Measurements from ENCODE around the gene XPOT.

The XPOT gene

DNA sequence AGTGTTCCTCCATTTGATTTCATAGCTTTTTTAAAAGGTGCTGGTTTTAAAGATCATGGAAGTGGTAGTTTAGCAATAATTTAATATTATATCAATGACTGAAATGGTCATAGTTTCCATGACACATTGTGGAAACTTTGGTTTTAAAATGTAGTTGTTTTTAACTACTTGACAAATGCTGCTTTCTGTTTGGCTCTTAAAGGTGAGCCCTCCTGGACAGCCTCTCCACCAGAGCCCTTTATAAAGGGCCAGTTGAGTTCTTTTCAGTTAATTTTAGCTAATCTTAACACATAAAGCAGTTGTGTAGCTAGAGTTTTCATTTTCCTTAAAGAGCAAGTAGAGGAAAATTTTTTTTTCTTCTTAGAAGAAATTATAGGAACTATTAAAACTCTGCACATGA lies 14.0 kb downstream of the XPOT start:
- no peak for DNase-seq (ENCODE audit: low read depth)

- DNase-seq (ENCODE audit: low read depth), result no peak
Measured at GRCh38 chr12:64419696-64420095, 15.5 kb downstream of the XPOT start.

DNA sequence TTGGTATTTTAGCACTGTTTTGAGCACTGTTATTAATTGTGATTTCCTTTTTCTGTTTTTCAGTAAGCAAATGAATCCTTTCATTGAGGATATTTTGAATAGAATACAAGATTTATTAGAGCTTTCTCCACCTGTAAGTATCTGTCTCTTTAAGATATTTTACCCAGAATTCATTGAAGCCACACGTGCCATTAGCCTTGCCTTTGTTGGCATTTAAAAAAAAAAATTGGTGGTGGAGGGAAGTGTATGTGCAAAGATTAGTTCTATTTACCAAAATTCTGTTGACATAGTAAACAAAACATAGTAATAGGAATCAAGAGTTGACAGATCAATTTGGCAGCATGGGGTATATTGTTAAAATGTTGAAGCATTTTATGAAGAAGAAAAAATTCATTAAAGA lies 23.8 kb downstream of the XPOT start:
- no peak for DNase-seq (ENCODE audit: low read depth)

- DNase-seq (ENCODE audit: low read depth), result no peak
Measured at GRCh38 chr12:64428956-64429355, 24.8 kb downstream of the XPOT start.

- DNase-seq (ENCODE audit: low read depth), result no peak
Measured at GRCh38 chr12:64430886-64431285, 26.7 kb downstream of the XPOT start.

DNA sequence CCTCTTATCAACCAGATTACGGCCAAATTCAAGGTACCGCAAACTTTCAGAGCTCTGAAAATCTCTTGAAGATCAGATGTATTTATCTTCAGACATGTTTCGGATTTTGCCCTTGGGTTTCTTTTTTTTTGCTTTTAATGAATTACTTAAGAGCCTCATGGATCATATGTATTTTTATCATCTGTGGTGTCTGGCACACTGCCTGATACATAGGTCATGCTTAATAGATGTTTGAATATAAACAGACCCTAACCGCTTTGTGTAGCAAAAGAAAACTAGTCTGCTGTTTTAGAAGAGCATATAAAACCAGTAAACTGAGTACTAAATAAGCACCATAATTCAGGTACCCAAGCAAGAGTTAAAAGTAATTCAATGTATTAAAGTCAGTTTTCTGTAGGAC lies 27.6 kb downstream of the XPOT start:
- DNase-seq (ENCODE audit: low read depth), result no peak

- DNase-seq (ENCODE audit: low read depth), result no peak
Measured at GRCh38 chr12:64433915-64434314, 29.7 kb downstream of the XPOT start.

- no peak for DNase-seq (ENCODE audit: low read depth)
Measured at GRCh38 chr12:64440100-64440499, 35.9 kb downstream of the XPOT start.

DNA sequence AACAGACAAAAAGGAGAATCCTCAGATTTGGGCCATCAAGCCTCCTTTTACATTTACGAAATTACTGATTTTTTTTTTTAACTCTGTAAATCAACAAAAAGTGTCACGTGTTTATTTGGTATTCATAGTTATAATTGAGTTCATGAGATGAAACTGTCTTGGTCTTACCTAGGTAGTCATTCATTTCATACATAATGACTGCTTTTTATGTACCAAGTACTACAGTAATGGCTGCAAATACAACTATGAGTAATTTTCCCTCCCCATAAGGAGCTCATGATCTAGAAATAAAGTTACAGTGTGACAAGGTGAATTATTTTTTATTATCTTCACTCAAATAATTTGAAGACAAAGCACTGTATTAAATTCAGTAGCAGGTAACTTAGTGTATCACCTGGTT lies 41.3 kb downstream of the XPOT start:
- DNase-seq (ENCODE audit: low read depth), result no peak

DNA sequence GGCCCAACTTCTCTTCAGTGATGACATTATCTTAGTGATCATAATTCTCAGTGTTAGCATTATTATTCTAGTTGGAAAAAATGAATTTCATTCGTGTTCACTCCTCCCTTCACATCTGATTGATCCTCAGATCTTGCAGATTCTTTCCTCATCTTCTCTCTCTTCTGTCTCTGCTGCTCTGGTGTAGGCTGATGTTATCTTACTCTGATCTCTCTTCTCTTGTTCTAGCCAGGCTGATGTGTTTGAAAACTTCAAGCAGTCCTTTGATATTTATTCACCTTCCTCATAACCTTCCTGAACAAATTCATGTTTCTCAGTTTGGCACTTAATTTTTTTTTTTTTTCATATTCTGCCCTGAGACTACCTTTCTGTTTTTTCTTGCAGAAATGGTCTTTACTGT lies 42.1 kb downstream of the XPOT start:
- no peak for DNase-seq (ENCODE audit: low read depth)

DNA sequence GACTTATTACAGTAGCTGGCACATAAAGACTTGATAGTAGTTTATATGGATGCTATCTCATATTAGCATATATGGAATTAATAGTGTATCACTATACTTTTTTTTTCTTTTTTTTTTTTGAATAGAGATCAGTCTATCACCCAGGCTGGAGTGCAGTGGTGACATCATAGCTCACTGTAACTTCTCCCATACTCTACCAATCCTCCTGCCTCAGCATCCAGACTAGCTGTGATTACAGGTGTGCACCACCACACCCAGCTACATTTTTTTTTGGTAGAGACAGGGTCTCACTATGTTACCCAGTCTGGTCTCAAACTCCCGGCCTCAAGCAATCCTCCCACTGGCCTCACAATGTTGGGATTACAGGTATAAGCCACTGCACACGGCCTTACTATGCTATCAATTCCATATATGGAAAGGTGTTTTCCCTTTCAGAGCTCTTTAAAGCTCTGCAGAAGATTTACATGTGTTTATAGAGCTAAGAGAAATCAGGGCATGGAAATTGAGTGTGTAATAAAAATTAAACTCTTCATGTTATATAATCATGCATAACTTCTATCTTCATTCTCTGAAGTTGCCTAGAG lies 46.0 kb downstream of the XPOT start:
- no peak for DNase-seq (ENCODE audit: low read depth)

DNA sequence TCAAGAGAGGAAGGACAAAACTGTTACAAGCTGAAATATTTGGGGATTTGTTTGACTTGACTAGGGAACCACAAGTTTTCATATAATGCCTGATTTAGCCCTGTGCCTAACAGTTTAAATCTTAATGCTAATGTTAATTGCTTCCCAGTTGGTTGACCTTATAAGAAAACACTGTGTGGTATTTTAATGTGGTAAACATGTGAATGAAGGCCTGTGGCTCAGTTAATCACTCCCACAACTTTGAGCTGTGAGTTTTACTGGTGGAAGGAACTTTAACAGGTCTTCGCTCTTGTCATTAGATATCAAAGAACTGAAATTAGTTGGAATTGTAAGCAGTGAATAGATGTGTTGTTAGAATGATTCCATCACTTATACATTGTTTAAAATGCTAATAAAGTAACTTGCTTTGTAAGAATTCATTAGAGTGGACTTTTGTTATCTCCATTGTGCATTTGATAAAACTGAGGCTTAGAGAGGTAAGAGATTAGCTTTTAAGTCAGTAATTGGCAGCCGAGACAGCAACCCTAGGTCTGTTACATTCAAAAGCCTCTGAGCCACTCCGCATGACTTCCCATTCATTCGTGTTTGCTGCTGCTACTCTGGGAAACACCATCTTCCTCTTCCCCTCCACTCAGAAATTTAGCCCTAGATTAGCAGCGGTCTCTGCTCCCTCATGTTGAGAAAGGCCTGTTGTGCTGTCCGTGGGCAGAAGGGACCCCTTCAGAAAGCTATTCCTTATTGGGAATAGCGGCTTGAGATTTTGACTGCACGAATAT lies 46.7 kb downstream of the XPOT start:
- DNase-seq (ENCODE audit: low read depth), result no peak

GRCh38 chr12:64451687-64452558 lies 47.7 kb downstream of the XPOT start, which contains the start of gene TBK1:
Gene TBK1, plus strand, starts transcription at chr12:64452120. Its CDS starts 3,751 bp downstream, at chr12:64455871.
- peak; percentile 56 for DNase-seq (ENCODE audit: low read depth)

DNA sequence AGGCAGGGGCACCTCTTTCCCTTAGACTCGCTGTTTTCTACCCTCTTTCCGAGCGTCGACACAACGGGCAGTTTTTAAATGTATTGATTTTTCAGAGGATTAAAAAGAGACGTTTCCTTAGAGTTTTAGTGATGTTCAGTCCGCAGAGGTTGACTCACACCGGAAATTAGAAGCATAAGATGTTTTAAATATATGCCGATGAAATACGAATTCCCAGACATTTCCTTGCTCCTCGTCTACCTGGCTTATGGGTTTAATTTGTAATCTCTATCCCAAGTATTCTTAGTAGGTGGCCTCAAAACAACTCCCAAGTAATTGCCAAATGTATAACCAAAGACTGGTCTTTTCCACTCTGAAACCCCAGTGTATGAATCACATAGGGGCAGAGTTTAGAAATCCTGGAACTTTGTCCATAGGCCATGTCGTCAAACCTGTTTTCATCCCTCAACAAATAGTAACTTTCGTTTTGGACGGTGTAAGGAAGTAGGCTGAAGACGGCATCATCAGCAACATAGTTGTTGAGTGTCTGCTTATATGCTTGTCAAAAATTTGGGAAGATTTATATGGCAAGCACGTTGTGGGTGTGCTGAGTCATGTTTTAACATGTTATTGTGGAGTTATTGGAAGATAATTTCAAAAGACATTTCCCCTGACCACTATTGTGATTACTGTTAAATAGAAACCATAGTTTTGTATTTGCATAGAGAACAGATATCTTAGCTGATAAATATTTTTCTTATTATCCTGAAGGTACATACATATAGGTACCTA lies 48.6 kb downstream of the XPOT start:
- no peak for DNase-seq (ENCODE audit: low read depth)

DNA sequence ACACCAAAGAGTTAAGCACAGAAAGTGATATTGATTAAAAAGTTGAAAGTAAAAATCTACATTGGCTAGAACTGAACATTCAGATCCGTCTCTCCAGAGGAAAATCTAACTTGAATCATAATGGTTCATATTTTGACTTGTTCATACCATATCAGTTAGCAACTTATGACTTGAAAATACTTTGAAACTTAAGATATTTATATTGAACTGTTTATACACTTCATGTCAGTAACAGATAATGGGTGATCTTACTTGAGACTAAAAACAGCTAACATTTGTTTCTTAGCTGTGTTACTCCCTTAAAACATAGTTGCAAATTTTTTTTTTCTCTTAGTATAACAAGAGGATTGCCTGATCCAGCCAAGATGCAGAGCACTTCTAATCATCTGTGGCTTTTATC lies 51.3 kb downstream of the XPOT start:
- DNase-seq (ENCODE audit: low read depth), result no peak

DNA sequence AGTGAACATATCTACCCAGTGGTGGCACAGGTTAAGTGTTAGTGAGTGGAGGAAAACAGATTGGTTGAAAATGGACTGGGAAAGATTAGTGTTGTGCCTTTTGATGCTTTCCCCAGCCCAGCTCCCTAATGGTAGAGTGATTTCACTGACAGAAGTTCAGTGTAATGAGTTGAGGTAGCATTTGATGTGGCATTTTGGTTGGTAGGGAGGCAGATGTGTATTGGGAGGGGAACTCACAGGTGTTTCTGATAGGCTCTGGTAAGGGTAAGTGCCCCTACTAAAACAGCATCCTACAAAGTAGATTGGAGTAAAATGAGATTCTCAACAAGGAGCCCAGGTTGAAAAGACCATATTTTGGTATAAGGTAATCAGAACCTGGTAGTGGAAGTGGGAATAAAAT lies 51.9 kb downstream of the XPOT start:
- DNase-seq (ENCODE audit: low read depth), result no peak

DNA sequence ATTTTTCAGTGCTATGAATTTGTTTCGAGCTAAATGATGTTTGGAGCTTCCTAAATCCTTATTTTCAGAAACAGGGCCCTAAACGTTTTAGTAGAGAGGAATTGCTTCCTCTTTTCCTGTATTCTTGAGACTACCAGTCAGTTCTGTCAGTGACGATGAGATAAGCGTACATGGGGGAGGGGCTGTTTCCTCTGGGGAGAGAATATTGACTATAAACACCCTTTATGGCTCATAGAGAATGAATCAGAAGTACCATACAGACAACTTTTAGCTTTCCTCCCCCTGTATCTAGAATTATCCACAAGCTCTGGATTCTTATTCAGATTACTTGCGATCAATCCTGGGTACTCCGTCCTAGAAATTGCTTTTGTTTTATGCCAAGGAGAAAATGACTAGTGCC lies 52.8 kb downstream of the XPOT start:
- no peak for DNase-seq (ENCODE audit: low read depth)

- DNase-seq (ENCODE audit: low read depth), result no peak
Measured at GRCh38 chr12:64457466-64457865, 53.3 kb downstream of the XPOT start.

DNA sequence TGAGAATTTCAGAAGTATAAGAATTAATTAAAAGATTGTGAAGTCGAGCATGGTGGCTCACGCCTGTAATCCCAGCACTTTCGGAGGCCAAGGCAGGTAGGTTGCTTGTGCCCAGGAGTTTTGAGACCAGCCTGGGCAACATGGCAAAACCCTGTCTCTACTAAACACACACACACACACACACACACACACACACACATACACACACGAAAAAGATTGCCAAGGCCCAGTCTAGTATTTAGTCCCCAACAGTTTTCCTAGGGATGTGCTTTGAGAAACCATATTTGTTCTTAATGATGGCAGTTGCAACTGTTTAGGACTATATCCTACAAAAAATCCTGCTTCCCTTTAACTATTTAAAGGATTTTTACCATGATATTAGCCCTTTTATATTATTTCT lies 53.7 kb downstream of the XPOT start:
- no peak for DNase-seq (ENCODE audit: low read depth)

GRCh38 chr12:64459394-64459891 lies 55.3 kb downstream of the XPOT start:
- no peak for DNase-seq (ENCODE audit: low read depth)

DNA sequence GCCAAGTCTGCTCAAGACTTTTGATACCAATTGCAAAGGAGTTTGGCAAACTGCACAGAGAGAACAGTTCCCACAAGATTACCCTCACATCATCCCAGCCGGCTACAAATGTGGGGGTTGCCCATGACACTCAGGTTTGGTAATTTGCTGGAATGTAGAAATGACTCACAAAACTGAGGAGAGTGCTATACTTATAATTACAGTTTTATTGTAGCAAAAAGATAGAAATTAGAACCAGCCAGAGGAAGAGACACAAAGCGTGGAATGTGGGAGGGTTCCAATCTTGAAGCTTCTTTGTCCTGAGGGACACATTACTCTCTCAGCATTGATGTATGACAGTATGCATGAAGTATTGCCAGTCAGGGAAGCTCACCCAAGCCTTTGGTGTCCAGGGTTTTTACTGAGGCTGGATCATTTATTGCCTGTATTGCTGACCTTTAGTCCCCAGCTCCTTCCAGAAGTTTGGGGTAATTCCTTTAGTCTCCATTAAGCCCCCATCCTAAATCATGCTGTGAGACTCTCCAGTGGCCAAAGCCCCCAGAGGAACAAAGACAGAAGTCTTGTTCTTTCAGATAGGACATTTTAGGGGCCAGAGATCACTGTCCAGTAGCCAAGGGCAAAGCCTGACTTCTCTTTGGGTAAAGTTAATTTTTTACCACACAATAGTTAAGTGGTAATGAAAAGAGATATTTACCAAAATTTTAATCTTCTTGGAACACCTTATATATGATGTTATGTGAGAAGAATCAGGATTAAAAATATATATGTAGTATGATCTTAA lies 57.6 kb downstream of the XPOT start:
- DNase-seq (ENCODE audit: low read depth), result no peak
